Brain pericyte (primary cell): ENCODE data around the gene XG.

ENCODE experiments used
- DNase-seq: peaks from one replicate; pipeline ENCODE4 v3.0.0-alpha.2; 2012; ENCODE audit warnings: low read depth, low spot score

The XG gene

GRCh38 chrX:2819345-2820135, 67.7 kb downstream of the XG start:
- DNase-seq: no peak

- DNase-seq: no peak
Observed at GRCh38 chrX:2820136-2820771, 68.4 kb downstream of the XG start.

- DNase-seq: no peak
Observed at GRCh38 chrX:2823795-2824386, 72.1 kb downstream of the XG start.

GRCh38 chrX:2824886-2825285, 73.0 kb downstream of the XG start:
- DNase-seq: no peak

- DNase-seq: no peak
Observed at GRCh38 chrX:2828344-2828958, 76.6 kb downstream of the XG start, which contains the start of gene GYG2. TSS of gene GYG2 (plus strand) at chrX:2828930. CDS start at chrX:2830189, 1,259 bp downstream.

GRCh38 chrX:2828959-2829411, 77.1 kb downstream of the XG start:
- no peak for DNase-seq

- DNase-seq: no peak
Observed at GRCh38 chrX:2829469-2830246, 77.8 kb downstream of the XG start.

GRCh38 chrX:2831471-2832228, 79.8 kb downstream of the XG start:
- no peak for DNase-seq

- DNase-seq: no peak
Observed at GRCh38 chrX:2837961-2838360, 86.1 kb downstream of the XG start.

GRCh38 chrX:2840961-2841360, 89.1 kb downstream of the XG start:
- no peak for DNase-seq

- DNase-seq: no peak
Observed at GRCh38 chrX:2841537-2841936, 89.7 kb downstream of the XG start.

- no peak for DNase-seq
Observed at GRCh38 chrX:2846992-2847391, 95.2 kb downstream of the XG start.

- DNase-seq: no peak
Observed at GRCh38 chrX:2848871-2849301, 97.0 kb downstream of the XG start.

GRCh38 chrX:2854918-2855317, 103.1 kb downstream of the XG start:
- no peak for DNase-seq

GRCh38 chrX:2855761-2856160, 103.9 kb downstream of the XG start:
- no peak for DNase-seq

GRCh38 chrX:2857566-2857965, 105.7 kb downstream of the XG start:
- DNase-seq: no peak

GRCh38 chrX:2859197-2859797, 107.5 kb downstream of the XG start:
- DNase-seq: no peak

GRCh38 chrX:2862404-2862803, 110.6 kb downstream of the XG start:
- DNase-seq: no peak

GRCh38 chrX:2863646-2864045, 111.8 kb downstream of the XG start:
- no peak for DNase-seq
